PC-9 (cell line): ENCODE measurements around the gene UTS2R. TPM values are rescaled to one million over a fixed set of nuclear protein-coding genes. Genes with fewer than 3 reads are reported as not detected.
"Not testable (repeated sequence)": the region's sequence is repeated elsewhere in the genome, so short reads cannot be mapped to it uniquely, and the experiment has no call there.

Experiments
- BruUV-seq: library from RNA; stranded (reverse); fragments of 400-500 nt; replicated peaks from 2 replicates; lab custom pipeline; 2021; lab: Mats Ljungman, UMichigan
- CTCF ChIA-PET: fragments of 300-600 bp; sonication (Branson Sonifier 250); formaldehyde crosslinking; loops from one replicate; lab custom pipeline; 2022; ENCODE audit warnings: antibody characterized with exemption; lab: Charles Lee
- POLR2A ChIA-PET: fragments of 300-600 bp; sonication (Branson Sonifier 250); formaldehyde crosslinking; loops from one replicate; lab custom pipeline; 2022; ENCODE audit warnings: antibody characterized with exemption; ENCODE audit not compliant: unreplicated experiment; lab: Charles Lee
- DNase-seq, 2 experiments: peaks; one replicate each; pipeline versions ENCODE4 v3.0.0 to v3.0.0-alpha.2; 2015 to 2022; ENCODE audit warnings: mixed read lengths in 1 of 2
- H2AFZ ChIP-seq: fragments of 200-600 bp; sonication (generic); 2 replicates; pipeline ENCODE4 v1.8.1; 2017; ENCODE audit warnings: antibody characterized with exemption
- H3F3A ChIP-seq: fragments of 200-600 bp; sonication (generic); 2 replicates; pipeline ENCODE4 v1.8.1; 2017; ENCODE audit warnings: antibody characterized with exemption, mild to moderate bottlenecking, low read depth; ENCODE audit not compliant: insufficient read depth
- H3K27ac ChIP-seq: fragments of 200-600 bp; sonication (generic); 2 replicates; pipeline ENCODE4 v1.6.1; 2016; ENCODE audit warnings: mixed run types
- H3K27me3 ChIP-seq: fragments of 200-600 bp; sonication (generic); 2 replicates; pipeline ENCODE4 v1.6.1; 2016; ENCODE audit warnings: low read depth, mixed run types; ENCODE audit not compliant: insufficient read depth
- H3K36me3 ChIP-seq: fragments of 200-600 bp; sonication (generic); 2 replicates; pipeline ENCODE4 v1.6.1; 2016; ENCODE audit warnings: low read depth, mixed run types
- H3K4me1 ChIP-seq: fragments of 200-600 bp; sonication (generic); replicated peaks from 2 replicates; pipeline ENCODE4 v1.6.1; 2016; ENCODE audit warnings: mixed run types; ENCODE audit not compliant: insufficient read depth
- H3K4me2 ChIP-seq: fragments of 200-600 bp; sonication (generic); 2 replicates; pipeline ENCODE4 v1.6.1; 2017; ENCODE audit warnings: mixed run types
- H3K4me3 ChIP-seq: fragments of 200-600 bp; sonication (generic); 2 replicates; pipeline ENCODE4 v1.6.1; 2016; ENCODE audit warnings: mixed run types
- H3K79me2 ChIP-seq: fragments of 200-600 bp; sonication (generic); 2 replicates; pipeline ENCODE4 v1.6.1; 2017; ENCODE audit warnings: low read depth, mixed run types
- H3K9me2 ChIP-seq: fragments of 200-600 bp; sonication (generic); 2 replicates; pipeline ENCODE4 v1.8.1; 2017; ENCODE audit warnings: mild to moderate bottlenecking; ENCODE audit not compliant: insufficient read depth
- H3K9me3 ChIP-seq: fragments of 200-600 bp; sonication (generic); 2 replicates; pipeline ENCODE4 v1.8.1; 2016; ENCODE audit warnings: low read depth; ENCODE audit not compliant: insufficient read depth
- H4K20me1 ChIP-seq: fragments of 200-600 bp; sonication (generic); 2 replicates; pipeline ENCODE4 v1.8.1; 2017; ENCODE audit not compliant: insufficient read depth
- EZH2 ChIP-seq: fragments of 200-600 bp; sonication (generic); IDR thresholded peaks from 2 replicates; pipeline ENCODE4 v1.8.0; 2017; ENCODE audit warnings: antibody characterized with exemption, low read depth
- intact Hi-C: fragments of 100-400 bp; cut with micrococcal nuclease; formaldehyde crosslinking; loops from one replicate; pipeline ENCODE4 v1.10.0; 2022; ENCODE audit not compliant: unreplicated experiment
- total RNA-seq: library from RNA; stranded (reverse); gene quantifications from 2 replicates; pipeline ENCODE4 v1.2.3, GENCODE V29; 2021
- TF ChIP-seq, protein P1 (sequence below): fragments of 200-600 bp; sonication (generic); conservative IDR thresholded peaks from 2 replicates; pipeline ENCODE4 v1.6.1; 2017; ENCODE audit warnings: mixed run types, antibody characterized with exemption, mild to moderate bottlenecking, moderate library complexity

UTS2R gene
- total RNA-seq, 1 experiment from 2014 or later, result not detected

GRCh38 chr17:82345151-82345976 lies 26.2 kb upstream of the UTS2R start:
- ChIA-PET CTCF (no interaction called here), POLR2A (interaction anchor here (0.5 to 0.7 kb wide), 5 partner anchors 155 to 923 kb away, joined by 3 to 9 read pairs (median 4); no protein-coding TSS in a partner anchor)
- Histone ChIP-seq H2AFZ (no peak overlapping the region), H3K4me3 (no peak overlapping the region), H3K79me2 (no peaks in the 10 kb centered on the region), H3K4me2 (no peak overlapping the region), H3K27me3 (no peaks in the 10 kb centered on the region), H3K36me3 (no peaks in the 10 kb centered on the region), H3K4me1 (no peaks in the 10 kb centered on the region), H4K20me1 (no peaks in the 10 kb centered on the region), H3K27ac (no peak overlapping the region), H3K9me2 (no peaks in the 10 kb centered on the region), H3F3A (no peaks in the 10 kb centered on the region), H3K9me3 (no peaks in the 10 kb centered on the region)
- TF ChIP-seq, protein P1, sequence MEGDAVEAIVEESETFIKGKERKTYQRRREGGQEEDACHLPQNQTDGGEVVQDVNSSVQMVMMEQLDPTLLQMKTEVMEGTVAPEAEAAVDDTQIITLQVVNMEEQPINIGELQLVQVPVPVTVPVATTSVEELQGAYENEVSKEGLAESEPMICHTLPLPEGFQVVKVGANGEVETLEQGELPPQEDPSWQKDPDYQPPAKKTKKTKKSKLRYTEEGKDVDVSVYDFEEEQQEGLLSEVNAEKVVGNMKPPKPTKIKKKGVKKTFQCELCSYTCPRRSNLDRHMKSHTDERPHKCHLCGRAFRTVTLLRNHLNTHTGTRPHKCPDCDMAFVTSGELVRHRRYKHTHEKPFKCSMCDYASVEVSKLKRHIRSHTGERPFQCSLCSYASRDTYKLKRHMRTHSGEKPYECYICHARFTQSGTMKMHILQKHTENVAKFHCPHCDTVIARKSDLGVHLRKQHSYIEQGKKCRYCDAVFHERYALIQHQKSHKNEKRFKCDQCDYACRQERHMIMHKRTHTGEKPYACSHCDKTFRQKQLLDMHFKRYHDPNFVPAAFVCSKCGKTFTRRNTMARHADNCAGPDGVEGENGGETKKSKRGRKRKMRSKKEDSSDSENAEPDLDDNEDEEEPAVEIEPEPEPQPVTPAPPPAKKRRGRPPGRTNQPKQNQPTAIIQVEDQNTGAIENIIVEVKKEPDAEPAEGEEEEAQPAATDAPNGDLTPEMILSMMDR, result no peak
- TF ChIP-seq EZH2, result no peak
- BruUV-seq, result no TSS peak
- no peak for DNase-seq
- intact Hi-C loops, result no loop called here

GRCh38 chr17:82346342-82347300 lies 24.9 kb upstream of the UTS2R start:
- Histone ChIP-seq H3K36me3 (no peaks in the 10 kb centered on the region), H3K27ac (no peak overlapping the region), H3F3A (no peaks in the 10 kb centered on the region), H4K20me1 (no peaks in the 10 kb centered on the region), H3K4me2 (no peak overlapping the region), H3K27me3 (no peaks in the 10 kb centered on the region), H2AFZ (no peak overlapping the region), H3K79me2 (no peaks in the 10 kb centered on the region), H3K4me1 (no peaks in the 10 kb centered on the region), H3K4me3 (no peak overlapping the region), H3K9me3 (no peaks in the 10 kb centered on the region), H3K9me2 (no peaks in the 10 kb centered on the region)
- no TSS peak for BruUV-seq
- CTCF ChIA-PET, result no interaction called here
- POLR2A ChIA-PET, result interaction anchor here (0.6 kb wide), 1 partner anchor 412 kb away, joined by 3 read pairs; no protein-coding TSS in a partner anchor
- no peak for TF ChIP-seq EZH2
- TF ChIP-seq, protein P1, result no peak
- intact Hi-C loops, result no loop called here
- no peak for DNase-seq

GRCh38 chr17:82347994-82348393 lies 23.6 kb upstream of the UTS2R start:
- intact Hi-C loops, H3K36me3 ChIP-seq, H3K27me3 ChIP-seq, H4K20me1 ChIP-seq, H3F3A ChIP-seq, BruUV-seq, POLR2A ChIA-PET, H3K79me2 ChIP-seq, DNase-seq, H3K4me2 ChIP-seq, H3K4me1 ChIP-seq, H3K27ac ChIP-seq, H3K9me3 ChIP-seq, H3K9me2 ChIP-seq, H3K4me3 ChIP-seq, H2AFZ ChIP-seq: not testable (repeated sequence)
- CTCF ChIA-PET, result interaction anchor here (0.6 kb wide), 1 partner anchor 10 kb away, joined by 9 read pairs; no protein-coding TSS in a partner anchor
